Erythroblast (primary cell): Measurements from ENCODE around the gene FIGN.

Source experiments
- DNase-seq, 2 experiments: peaks; one replicate each; lab custom pipeline; 2025; lab: John Stamatoyannopoulos, UW
- GATA1 ChIP-seq: IDR thresholded peaks from 2 replicates; pipeline ENCODE4 v1.6.1; 2011; ENCODE audit warnings: low read depth, mild to moderate bottlenecking, control low read depth, low read length, moderate library complexity
- POLR2A ChIP-seq: IDR thresholded peaks from 2 replicates; pipeline ENCODE4 v1.6.1; 2011; ENCODE audit warnings: mild to moderate bottlenecking, low read length

The FIGN gene

GRCh38 chr2:163756588-163756987, 20.8 kb upstream of the FIGN start:
- TF ChIP-seq GATA1 (no peak), POLR2A (no peak)
- no peak for DNase-seq

- TF ChIP-seq GATA1 = no peak
- TF ChIP-seq POLR2A = no peak
- DNase-seq = no peak
Measured at GRCh38 chr2:163755366-163755765, 19.6 kb upstream of the FIGN start.

GRCh38 chr2:163753726-163754125, 17.9 kb upstream of the FIGN start:
- DNase-seq = no peak
- no peak for TF ChIP-seq POLR2A
- no peak for TF ChIP-seq GATA1

GRCh38 chr2:163752267-163752666, 16.5 kb upstream of the FIGN start:
- DNase-seq = no peak
- TF ChIP-seq GATA1 (no peak), POLR2A (no peak)

- DNase-seq = no peak
- no peak for TF ChIP-seq POLR2A
- TF ChIP-seq GATA1 = no peak
Measured at GRCh38 chr2:163751696-163752095, 15.9 kb upstream of the FIGN start.

GRCh38 chr2:163748420-163748819, 12.6 kb upstream of the FIGN start:
- DNase-seq = no peak
- TF ChIP-seq GATA1 (no peak), POLR2A (no peak)

GRCh38 chr2:163741435-163741834, 5.6 kb upstream of the FIGN start:
- no peak for TF ChIP-seq GATA1
- TF ChIP-seq POLR2A = no peak
- DNase-seq = no peak

GRCh38 chr2:163737563-163737962, 1.8 kb upstream of the FIGN start:
- TF ChIP-seq POLR2A (no peak), GATA1 (no peak)

GRCh38 chr2:163737190-163737439, 1.3 kb upstream of the FIGN start:
- TF ChIP-seq POLR2A = no peak
- TF ChIP-seq GATA1 = no peak
- DNase-seq = no peak

More at GRCh38 chr2:163737563-163737962, 1.8 kb upstream of the FIGN start:
- no peak for DNase-seq

GRCh38 chr2:163736433-163737189, 803 bp upstream of the FIGN start:
- TF ChIP-seq POLR2A (no peak), GATA1 (no peak)
- no peak for DNase-seq

- DNase-seq = no peak
- no peak for TF ChIP-seq POLR2A
- no peak for TF ChIP-seq GATA1
Measured at GRCh38 chr2:163734881-163735684, 725 bp downstream of the FIGN start.

GRCh38 chr2:163734401-163734800, 1.4 kb downstream of the FIGN start:
- no peak for DNase-seq
- TF ChIP-seq POLR2A = no peak

- DNase-seq = no peak
- TF ChIP-seq POLR2A = no peak
- TF ChIP-seq GATA1 = no peak
Measured at GRCh38 chr2:163733956-163734355, 1.9 kb downstream of the FIGN start.

GRCh38 chr2:163733301-163733938, 2.4 kb downstream of the FIGN start:
- no peak for DNase-seq
- TF ChIP-seq GATA1 (no peak), POLR2A (no peak)

GRCh38 chr2:163732727-163733126, 3.1 kb downstream of the FIGN start:
- TF ChIP-seq GATA1 = no peak
- no peak for TF ChIP-seq POLR2A
- no peak for DNase-seq
